ENCODE data around the gene THAP12.

- no peak for TF ChIP-seq GATA2 (IDR thresholded peaks at IDR 0.05; ENCODE audit: low read depth, low read length)
- TF ChIP-seq GATA3 (IDR thresholded peaks at IDR 0.05; ENCODE audit: low read depth, low read length), result no peak
These were observed 44.3 kb downstream of the THAP12 start for GRCh38 chr11:76336597-76336996.

Measured in SH-SY5Y (cell line).